A172 (cell line): ENCODE data around the gene DNM3. TPM values are rescaled to one million over a fixed set of nuclear protein-coding genes. Genes with fewer than 3 reads are reported as not detected.

Experiments used
- DNase-seq: peaks from one replicate; pipeline ENCODE4 v3.0.0-alpha.2; 2015; ENCODE audit warnings: low spot score
- total RNA-seq: library from RNA; depleted of rRNA; stranded (reverse); fragments of >200 nt; shearing (Covaris generic); gene quantifications from 2 replicates; pipeline ENCODE4 v1.2.3, GENCODE V29; 2014

The DNM3 gene
- total RNA-seq, 1 experiment from 2014 or later, result 0.90 TPM

DNA sequence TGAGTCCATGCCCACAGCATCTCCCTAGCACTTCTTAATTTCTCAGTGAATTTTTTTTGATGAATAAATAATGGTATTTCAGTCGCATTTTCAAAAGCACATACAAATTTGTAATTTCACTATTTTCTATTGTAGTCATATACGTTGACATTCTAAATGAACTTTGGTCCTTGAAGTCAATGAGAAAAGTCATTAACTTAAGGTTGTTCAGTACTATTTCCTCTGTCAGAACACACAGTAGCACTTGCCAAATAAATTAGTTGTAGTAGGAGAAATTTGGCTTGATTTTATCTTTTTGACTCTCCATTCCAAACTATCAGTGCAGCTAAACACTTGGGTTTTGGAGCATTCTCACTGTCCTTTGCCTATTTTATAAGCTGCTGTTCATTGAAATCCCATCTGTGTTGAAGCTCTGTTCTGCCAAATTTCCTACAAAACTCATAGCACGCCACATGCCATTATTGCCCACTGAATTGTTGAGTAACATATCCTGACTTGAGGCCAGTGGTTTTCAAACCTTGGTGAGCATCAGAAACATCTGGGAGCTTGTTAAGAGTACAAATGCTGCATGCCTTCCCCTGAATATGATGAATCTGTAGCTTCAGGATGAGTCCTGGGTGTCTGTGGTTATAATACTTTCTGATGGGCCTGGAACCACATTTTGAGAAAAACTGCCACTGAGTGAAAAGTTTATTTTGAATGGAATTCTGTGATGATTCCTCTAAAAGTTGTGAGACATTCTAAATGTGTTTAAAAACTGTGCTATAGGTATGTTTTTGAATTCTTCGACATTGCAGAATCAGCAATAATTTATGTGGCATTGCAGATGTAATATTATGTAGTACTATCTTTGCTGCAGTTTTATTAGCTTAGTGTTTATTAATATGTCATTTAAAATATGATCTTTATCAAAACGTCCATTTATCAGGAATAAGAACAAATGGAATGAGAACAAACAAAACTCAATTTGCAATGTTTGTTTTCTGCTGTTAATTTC lies 78.9 kb downstream of the DNM3 start:
- no peak for DNase-seq

DNA sequence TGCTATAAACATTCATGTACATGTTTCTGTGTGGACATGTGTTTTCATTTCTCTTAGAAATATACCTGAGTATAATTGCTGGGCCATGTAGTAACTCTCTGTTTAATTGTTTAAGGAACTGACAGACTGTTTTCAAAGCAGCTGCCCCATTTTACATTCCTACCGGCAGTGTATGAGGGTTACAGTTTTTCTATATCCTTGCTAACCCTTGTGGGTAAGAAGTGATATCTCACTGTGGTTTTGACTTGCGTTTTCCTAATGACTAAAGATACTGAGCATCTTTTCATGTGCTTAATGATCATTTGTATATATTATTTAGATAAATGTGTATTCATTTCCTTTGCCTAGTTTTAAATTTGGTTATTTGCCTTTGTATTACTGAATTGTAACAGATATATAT lies 81.7 kb downstream of the DNM3 start:
- DNase-seq, result no peak

DNA sequence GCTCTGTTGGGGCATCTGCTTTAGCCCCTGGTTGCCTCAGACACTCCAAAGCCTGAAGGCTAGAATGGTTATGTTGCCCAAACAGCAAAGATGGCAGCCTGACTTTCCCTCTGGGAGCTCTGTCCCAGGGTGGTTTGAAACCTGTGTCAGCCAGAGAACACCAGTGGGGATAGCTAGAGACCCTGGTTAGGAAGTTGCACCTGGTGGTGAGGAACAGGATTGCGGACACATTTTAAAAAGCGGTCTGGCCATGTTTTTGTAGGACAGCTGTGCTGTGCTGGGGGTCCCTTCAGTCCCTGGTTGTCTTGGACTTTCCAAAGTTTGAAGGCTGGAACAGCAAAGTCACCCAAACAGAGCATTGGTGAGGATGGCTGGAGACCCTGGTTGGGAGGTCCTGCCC lies 87.8 kb downstream of the DNM3 start:
- DNase-seq, result no peak

DNA sequence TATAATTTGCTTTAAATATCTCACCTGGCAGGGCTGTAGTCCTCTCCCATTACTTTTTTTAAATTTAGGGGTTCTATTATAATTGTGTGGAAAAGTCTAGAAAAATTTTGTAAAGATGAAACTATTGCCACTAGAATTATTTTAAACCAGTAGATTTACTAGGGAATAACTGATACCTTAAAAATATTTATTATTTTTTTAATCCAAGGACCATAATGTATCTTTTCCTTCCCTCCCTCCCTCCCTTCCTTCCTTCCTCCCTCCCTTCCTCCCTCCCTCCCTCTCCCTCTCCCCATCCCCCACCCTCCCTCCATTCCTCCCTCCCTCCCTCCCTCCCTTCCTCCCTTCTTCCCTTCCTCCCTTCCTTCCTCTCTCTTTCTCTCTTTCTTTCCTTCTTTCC lies 90.5 kb downstream of the DNM3 start:
- DNase-seq, result no peak

DNA sequence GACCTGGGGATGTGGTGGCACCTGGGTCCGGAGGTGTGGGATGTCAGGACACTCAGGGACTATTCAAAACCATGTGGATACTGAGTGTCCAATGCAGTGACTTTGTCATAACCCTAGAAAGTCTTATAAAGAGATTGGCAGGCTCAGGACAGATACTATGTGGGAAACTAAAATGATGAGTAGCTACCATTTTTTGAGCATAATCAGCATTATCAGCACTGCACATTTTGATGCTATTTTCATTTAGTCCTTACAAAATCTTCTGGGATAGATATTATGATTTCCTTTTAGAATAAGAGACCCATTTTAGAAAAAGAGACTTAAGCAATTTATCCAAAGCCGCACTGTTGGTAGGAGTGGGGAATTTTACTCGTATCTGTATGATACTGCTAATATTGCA lies 93.4 kb downstream of the DNM3 start:
- DNase-seq, result no peak

DNA sequence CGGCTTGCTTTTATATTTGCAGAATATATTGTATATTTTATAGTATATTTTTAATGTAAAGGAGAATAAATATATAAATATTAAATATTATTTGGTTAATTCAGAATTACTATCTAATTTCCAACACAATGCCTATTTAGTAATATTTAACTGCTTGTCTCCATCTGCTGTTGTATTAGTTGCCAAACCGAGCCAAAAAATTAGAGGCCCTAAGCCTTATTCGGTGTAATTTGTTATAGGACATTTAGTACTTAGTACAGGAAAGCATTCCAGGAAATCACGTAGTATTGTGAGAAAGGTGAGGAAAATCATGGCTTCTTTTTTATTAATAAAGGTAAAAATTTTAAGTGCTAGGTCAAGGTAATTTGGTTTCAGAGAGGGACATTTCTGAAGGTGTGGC lies 93.8 kb downstream of the DNM3 start:
- DNase-seq, result no peak

DNA sequence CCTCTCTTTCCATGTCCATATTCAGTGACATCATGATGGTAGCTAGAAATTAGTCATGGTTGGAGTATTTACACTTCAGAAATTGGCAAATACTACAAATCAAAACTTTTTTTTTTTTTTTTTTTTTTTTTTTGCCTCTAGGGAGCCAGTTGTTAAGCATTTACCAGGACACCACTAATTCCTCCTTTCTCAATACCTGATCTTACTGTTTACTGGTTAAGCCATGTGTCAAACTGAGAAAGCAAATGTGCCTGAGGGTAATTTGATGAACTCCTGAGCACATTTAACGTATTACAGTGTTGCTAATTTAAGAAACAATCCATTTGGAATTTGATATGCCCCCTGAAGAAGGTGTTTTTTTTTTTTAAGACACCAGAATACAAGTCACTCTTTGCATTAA lies 94.4 kb downstream of the DNM3 start:
- DNase-seq, result no peak

DNA sequence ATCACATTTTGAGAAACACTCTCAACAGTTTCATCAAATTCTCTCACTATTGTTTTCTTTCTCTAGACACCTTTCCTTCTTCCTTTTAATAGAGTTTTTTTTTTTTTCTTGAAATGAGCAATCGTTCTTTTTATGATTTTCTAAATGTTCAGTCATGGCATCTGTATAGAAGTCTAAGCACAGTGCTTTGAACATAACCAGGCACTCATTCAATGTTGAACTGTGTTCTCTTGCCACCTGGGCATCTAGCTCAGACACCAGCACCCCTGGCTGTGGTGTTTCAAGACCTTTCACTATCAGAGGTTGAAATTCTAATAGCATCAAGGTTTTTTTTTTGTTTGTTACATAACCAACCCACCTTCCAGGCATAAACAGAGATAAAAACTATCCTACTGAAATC lies 96.6 kb downstream of the DNM3 start:
- no peak for DNase-seq

DNA sequence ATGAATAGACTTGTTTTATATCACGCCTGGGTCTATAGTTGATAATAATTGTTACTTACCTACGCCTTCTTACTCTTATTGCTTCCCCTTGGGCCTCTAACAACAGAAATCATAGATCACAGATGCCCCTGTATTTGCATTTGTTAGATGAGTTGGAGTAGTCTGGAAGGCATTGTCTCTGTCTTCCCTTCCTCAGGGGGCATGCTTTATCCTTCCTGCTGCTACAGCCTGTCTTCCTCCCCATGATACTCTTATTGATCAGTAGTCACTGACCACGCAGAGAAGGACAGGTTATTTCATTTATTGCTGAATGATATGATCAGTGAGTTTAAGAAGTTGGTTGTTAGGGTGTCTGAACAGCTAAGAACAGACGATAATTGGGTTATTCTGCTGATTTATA lies 98.4 kb downstream of the DNM3 start:
- no peak for DNase-seq

DNA sequence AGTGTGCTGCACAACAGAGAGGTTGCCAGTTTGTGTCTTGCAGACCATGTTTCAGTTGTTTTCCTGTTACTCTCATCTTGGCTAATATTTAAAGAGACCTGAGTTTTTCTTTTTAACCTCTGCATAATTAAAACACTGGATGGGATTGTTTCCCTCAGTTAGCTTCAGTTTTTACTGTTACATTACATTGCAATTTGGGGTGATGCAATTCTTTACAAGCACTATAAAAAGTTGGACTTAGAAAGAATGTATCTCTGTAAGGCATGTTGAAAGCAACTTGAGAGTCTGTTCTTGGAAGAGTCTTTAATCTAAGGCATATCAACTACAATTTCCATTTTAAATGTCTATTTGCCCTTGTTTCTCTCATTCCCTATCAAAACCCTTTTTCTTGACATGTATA lies 99.1 kb downstream of the DNM3 start:
- no peak for DNase-seq

DNA sequence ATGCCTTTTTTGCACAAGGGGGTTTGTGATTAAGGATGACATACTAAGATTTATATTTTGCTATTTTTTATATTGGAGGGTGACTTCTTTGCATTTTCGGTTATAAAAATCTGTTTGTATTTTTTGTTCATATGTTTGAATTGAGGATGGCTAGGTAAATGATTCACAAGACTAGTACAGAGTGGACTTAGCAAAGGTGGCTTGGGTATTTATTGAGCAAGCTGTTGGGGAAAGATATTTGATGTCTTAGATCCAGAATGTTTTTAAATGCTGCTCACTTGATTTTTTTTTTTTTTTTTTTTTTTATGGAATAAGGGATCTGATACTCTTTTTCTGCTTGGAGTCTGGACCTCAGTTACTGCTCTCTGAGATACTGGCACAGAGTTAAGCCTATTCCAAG lies 100.6 kb downstream of the DNM3 start:
- no peak for DNase-seq

DNA sequence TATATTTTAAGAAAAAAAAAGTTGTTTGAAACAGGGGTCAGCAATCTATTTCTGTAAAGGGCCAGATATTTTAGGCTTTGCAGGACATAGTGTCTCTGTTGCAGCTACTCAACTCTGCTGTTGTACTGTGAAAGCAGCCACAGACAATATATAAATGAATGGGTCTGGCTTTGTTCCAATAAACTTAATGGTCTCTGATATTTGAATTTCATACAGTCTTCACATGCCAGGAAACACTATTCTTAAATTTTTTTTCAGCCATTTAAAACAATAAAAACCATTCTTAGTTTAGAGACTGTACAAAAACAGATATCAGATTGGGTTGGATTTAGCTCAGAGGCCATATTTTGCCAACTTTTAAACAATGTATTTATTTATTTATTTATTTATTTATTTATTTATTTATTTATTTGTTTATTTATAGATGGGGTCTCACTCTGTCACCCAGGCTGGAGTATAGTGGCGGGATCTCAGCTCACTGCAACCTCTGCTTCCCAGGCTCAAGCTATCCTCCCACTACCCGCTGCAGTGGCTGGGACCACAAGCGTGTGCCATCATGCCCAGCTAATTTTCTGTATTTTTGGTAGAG lies 102.8 kb downstream of the DNM3 start:
- no peak for DNase-seq

DNA sequence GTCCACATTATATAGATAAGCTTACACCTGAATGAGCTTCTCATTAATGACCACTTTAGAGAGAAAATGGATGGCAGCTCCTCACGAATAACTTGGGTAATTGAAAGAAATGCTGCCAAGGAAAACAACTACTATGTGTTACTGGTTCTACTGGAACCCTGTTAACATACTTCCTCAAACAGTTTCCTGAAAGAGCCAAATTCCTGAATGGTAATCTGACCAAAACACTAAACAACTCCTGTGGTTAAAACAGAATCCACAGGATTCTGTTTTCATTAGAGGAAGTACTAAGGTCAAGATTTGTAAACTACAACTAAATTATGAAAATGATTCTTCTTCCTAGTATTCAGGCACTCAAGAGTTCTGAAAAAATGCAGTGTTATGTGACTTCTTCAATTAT lies 107.2 kb downstream of the DNM3 start:
- DNase-seq, result no peak

DNA sequence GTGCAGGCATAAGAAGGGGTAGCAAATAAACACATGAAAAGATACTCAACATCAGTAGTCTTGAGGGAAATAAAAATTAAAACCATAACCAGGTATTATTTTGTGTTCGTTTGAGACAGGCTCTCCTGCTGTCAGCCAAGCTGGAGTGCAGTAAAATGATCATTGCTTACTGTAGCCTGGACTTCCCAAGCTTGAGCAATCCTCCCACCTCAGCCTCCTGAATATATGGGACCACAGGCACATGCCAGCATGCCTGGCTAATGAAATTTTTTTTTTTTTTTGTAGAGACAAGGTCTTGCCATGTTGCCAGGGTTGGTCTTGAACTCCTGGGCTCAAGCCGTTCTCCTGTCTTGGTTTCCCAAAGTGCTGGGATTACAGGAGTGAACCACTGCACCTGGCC lies 108.0 kb downstream of the DNM3 start:
- no peak for DNase-seq

DNA sequence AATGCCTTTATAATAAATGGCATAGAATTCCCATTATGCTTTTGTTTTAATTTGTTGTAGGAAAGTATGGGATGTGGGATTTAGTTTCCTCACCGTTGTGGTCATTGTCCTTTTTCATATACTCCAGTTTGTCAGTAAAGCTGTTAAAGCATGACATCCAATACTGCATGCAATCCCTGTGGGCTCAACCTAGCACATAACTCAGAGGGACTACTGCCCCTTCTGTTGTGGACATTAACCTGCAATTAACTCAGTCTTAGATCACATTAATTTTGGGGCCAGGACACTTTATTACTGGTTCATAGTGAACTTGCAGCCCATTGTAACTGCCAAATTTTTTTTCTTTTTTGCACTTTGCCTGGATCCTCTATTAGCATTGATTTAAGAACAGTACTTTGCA lies 112.5 kb downstream of the DNM3 start:
- no peak for DNase-seq

DNA sequence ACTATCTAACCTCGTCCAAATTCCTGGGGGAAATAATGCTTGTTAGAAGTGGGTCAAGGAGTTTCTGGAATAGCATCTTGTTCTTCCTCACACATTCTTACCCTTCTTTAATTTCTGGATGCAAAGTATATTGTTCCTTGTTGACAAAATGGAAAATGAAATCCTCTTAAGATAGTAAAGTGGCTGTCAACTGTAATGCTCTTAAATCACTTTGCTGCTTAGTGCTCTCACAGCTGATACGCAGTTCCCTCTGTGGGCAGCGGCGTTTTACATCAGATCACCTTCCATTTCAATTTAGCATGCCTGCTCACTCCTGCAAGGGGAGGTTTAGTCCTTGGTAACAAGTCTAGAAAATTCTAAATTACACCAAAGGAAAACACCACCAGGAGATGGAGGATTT lies 113.1 kb downstream of the DNM3 start:
- no peak for DNase-seq

DNA sequence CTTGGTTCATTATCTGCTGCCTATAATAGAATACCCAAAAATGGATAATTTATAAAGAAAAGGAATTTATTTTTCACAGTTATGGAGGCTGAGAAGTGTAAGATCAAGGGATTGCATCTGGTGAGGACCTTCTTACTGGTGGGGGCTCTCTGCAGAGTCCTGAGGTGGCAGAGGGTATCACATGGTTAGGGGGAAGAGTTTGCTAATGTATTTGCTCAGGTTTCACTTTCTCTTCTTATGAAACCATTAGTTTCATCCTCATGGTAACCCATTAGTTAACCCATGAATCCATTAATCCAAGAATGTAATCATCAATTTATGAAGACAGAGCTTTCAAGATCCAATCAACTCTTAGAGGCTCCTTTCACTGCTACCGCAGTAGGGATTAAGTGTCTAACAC lies 120.6 kb downstream of the DNM3 start:
- no peak for DNase-seq

DNA sequence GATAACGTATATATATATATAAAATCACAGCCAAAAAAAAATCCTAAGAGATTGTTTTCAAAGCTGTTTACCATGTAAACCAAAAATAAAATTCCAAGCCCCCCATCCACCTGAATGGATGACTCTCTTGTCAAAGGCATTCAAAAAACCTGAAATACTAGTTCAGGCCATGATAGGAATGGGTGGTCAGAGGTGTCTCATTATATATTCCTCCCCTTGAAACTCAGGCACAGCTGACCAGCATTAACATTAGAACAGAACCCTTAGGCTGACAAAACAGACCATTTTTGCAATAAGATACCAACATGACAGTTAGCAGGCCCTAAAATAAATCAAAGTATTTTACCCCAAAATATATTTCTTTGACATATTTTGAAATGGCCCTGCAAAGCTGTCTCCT lies 122.5 kb downstream of the DNM3 start:
- DNase-seq, result no peak

DNA sequence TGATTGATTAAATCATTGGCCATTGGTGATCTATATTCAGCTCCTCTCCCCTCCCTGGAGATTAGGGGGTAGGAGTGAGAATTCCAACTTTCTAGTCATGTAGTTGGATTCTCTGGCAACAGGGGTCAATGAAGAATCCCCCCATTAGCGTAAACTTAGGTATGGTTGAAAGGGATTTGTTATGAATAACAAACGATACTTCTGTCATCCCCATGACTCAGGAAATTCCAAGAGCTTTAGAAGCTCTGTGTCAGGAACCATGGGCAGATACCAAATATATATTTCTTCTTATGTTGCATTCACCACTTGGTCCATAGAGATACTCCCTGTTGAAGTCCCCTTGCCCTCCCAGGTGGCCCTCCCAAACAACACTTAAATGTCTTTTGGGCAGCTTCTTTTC lies 124.5 kb downstream of the DNM3 start:
- no peak for DNase-seq

DNA sequence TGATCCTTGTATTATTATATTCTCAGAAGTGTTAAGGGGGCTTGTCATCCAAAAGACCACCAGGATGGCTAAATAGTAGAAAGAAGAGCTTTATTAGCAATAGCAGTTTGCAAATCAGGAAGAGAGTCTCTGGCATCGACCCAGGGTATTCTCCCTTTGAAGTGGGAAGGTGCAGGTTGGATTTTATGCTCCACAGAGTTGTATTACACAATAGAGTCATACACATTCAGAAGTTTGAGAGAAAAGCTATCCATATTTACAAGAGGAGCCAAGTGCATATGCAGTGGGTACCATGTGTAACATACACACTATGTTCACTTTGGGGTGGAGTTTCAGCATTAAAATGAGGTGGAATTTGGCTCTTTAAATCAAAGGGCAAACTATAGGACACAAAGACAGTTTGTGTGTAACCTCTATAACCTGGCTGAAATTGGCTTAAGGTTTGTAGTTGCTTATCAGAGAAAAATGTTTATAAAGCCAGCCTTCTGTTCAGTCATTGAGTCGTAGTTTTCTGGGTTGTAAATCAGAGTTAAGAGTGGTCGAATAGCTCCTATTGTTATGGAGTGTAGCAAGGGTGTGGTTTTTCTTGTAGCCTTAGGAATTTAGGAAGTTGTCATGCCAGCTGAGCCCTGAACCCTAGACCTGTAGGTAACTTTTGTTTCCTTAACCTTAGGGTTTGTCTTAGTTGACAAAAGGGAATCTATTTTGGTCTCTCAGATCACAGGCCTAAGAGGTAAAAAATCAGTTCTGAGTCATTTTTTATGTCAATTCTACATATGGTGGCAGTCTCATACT lies 125.3 kb downstream of the DNM3 start:
- DNase-seq, result no peak

DNA sequence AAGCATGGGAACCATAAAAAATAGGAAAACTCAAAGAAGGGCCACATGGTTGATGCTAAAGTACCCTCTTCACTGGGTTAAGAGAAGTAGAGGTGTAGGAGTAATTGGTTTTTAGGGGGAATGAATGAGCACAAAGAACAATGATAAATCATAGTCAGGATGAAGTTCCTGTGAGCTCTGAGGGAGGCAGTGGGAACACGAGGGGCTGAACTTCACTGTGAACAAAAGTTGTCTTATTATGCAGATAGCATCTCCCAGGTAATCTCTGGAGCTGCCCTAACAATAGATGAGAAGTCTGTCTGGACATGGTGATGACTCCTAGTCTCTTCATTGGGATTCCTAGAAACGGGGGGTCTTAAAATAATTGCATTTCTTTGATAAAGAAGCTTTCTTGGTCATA lies 127.9 kb downstream of the DNM3 start:
- no peak for DNase-seq

DNA sequence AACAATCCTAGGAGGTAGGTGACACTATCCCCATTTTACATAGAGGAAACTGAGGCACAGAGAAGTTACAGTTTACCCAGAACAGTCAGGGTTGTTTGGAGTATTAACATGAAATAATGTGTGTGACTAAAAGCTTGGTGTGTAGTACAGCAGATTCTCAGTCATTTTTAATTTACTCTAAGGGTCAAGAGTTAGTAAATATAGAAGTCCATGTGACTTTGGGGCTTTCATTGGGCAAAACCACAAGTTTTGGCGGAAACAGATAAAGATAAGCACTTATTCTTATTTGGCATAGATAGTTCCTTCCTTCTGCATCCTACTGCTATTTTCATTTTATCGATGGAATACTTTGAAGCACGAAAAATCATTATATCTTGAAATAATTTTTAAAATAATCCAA lies 128.5 kb downstream of the DNM3 start:
- DNase-seq, result no peak

DNA sequence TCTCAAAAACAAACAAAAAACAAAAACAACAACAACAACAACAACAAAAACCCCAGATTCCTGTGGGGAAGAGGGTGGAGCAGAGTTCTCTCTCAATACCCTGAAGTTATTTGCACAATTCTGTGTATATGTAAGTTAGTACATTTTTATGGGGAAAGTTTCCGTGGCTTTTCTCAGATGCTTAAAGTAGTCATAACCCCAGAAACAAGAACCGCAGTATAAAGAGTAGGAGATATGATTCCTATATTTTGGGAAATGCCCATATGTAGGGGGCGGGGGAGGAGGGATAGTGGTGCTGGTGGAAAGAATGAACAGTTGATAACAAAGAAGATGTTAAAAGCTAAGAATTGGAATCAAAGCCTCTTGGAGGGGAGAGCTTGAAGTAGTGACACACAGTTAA lies 131.5 kb downstream of the DNM3 start:
- DNase-seq, result no peak
